GM18505 (cell line): ENCODE results near the gene ST8SIA5.
"Not testable (repeated sequence)": the region's sequence is repeated elsewhere in the genome, so short reads cannot be mapped to it uniquely, and the experiment has no call there.

Source experiments
- ATAC-seq: cut with Tn5 transposase; IDR thresholded peaks from one replicate; pipeline ENCODE4 v1.9.1; 2021; ENCODE audit not compliant: unreplicated experiment
- POLR2A ChIP-seq: IDR thresholded peaks from 4 replicates; pipeline ENCODE4 v1.6.1; 2011; ENCODE audit warnings: borderline replicate concordance; ENCODE audit not compliant: insufficient read depth, insufficient read length; ENCODE audit errors: extremely low read depth

Gene ST8SIA5

GRCh38 chr18:46756559-46757201 lies at the start of gene ST8SIA5:
TSS of gene ST8SIA5 (minus strand) at chr18:46757053. CDS start at chr18:46756508, 545 bp downstream.
- no peak for TF ChIP-seq POLR2A
- ATAC-seq: peak; percentile 41

DNA sequence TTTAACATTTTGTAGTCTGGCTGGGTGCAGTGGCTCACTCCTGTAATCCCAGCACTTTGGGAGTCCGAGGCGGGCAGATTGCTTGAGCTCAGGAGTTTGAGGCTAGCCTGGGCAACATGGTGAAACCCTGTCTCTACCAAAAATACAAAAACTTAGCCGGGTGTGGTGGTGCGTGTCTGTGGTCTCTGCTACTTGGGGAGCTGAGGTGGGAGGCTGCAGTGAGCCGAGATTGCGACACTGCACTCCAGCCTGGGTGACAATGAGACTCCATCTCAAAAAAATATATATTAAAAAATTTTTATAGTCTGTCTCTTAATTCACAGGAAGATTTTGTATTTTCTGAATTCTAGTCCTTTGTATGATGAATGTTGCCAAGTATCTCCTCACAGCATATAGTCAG lies 39.1 kb upstream of the ST8SIA5 start:
- ATAC-seq: not testable (repeated sequence)

GRCh38 chr18:46794607-46795006 lies 37.8 kb upstream of the ST8SIA5 start:
- no peak for TF ChIP-seq POLR2A
- ATAC-seq: no peak

DNA sequence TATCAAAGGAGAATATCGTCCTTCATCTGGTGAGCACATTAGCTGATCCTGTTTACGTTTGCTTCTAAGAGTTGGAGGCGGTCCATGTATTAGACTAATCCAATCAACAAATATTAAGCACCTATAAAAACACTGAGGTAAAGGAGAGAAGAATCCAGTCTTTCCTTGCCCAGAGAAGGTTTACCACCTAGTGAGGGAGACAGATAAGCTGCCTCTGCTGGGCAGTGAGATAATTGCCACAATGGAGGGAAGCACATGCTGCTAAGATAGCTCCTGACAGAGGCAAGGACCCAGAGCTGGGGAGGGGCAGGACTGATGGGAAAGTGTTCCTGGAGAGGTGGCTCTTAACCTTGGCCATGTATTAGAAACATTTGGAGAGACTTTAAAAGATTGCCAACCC lies 36.7 kb upstream of the ST8SIA5 start:
- no peak for TF ChIP-seq POLR2A

GRCh38 chr18:46789088-46789487 lies 32.2 kb upstream of the ST8SIA5 start:
- ATAC-seq: no peak
- TF ChIP-seq POLR2A: no peak

More for the DNA sequence above, 36.7 kb upstream of the ST8SIA5 start:
- ATAC-seq: no peak

- no peak for TF ChIP-seq POLR2A
- ATAC-seq: no peak
Observed at GRCh38 chr18:46787674-46788073, 30.8 kb upstream of the ST8SIA5 start.

GRCh38 chr18:46772357-46772756 lies 15.5 kb upstream of the ST8SIA5 start:
- no peak for TF ChIP-seq POLR2A
- ATAC-seq: no peak

DNA sequence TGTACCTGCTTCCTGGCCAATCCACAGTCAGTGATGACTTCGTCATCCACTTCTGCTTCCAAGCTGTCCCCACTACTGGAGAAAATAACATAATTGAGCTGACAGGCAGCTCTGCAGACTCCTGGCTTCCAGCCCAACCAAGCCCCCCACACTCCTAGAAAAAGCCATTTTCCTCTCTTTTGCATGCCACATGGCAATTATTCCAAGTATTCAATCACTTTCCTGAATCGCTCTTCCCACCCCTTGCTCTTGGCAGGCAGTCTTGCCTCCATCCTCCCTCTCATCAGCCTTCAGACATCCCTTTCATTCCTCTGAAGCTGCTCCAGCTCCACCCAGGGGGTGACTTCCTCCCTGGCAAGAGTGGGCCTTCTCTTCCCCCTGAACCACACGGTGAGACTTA lies 14.3 kb upstream of the ST8SIA5 start:
- TF ChIP-seq POLR2A: no peak
- ATAC-seq: no peak

DNA sequence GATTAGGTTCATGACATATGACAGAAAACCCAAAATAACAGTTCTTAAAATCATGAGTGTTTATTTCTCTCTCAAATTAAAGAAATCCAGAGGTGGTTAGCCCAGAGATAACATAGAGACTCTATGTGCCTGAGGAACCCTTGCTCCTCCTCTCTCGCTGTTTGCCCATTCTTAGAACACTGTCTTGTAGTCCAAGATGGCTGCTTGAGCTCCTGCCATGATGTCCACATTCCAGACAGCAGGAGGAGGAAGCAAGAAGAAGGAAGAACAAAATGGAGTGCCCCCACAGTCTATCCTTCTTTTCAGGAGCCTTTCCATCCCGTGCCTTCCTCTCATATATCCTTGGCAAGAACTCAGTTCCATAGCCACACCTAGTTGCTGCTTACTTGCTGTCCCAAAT lies 13.9 kb upstream of the ST8SIA5 start:
- TF ChIP-seq POLR2A: no peak
- no peak for ATAC-seq

DNA sequence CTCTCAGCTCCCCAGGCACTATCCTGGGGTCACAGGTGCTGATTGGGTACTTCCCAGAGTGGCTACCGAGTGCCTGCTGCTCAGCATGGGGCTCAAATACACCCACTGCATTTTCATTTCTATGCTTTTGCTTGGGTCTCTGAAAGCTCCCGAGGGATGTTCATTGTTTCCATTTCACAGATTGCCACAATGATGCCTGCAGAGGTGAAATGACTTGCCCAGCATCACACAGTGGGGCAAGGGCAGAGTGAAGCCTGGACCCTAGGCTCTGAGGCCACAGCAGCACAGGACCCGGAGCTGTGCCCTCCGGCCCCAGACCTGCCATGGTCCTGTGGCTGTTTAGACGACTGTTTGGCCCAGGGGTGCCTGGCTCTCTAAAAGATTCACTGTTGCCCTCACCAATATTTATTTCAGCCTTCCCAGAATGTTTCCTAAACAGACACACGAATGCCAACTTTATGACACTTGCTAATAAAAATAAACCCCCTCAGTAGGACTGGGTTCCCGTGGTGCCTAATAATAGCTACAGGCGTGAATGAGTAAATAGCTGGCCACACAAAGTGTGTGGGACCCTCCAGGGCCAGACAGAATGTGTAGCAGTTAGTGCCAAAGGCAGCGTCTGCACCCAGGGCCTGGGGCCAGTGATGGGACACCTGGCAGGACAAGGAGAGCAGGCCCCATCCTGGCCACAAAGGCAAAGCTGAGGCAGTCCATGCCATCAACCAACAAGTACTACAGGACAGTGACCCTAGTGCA lies 11.5 kb upstream of the ST8SIA5 start:
- ATAC-seq: no peak

GRCh38 chr18:46767217-46767616 lies 10.4 kb upstream of the ST8SIA5 start:
- no peak for ATAC-seq
- TF ChIP-seq POLR2A: no peak

More for the DNA sequence above, 11.5 kb upstream of the ST8SIA5 start:
- TF ChIP-seq POLR2A: no peak

DNA sequence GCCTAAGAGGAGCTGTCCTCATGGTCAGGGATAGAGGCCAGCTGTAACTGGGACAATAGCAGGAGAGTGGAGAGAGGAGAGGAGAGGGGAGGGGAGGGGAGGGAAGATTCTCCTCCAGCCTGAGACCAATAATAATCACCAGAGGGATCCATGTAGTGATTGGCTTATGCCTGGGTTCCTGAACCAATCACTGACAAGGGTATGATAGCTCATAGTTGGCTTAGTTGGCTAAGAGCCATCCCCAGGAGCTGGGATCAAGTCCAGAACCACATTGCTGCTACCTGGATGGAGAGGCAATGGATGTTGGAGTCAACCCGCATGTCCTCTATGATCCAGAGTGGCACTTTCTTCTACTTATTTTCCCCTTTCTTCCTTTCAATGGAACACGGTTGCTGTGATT lies 7.7 kb upstream of the ST8SIA5 start:
- no peak for TF ChIP-seq POLR2A
- ATAC-seq: no peak

- no peak for ATAC-seq
- TF ChIP-seq POLR2A: no peak
Observed at GRCh38 chr18:46761059-46761769, 4.4 kb upstream of the ST8SIA5 start.

- TF ChIP-seq POLR2A: no peak
- ATAC-seq: no peak
Observed at GRCh38 chr18:46759890-46760289, 3.0 kb upstream of the ST8SIA5 start.
